Superior temporal gyrus (tissue), 1 donor: ENCODE results near the gene MUC4.
"Not testable (repeated sequence)": the region's sequence is repeated elsewhere in the genome, so short reads cannot be mapped to it uniquely, and the experiment has no call there.

ENCODE experiments used
- DNase-seq: peaks from one replicate; pipeline ENCODE4 v3.0.0-alpha.2; 2016; ENCODE audit errors: extremely low spot score

MUC4 gene

GRCh38 chr3:195744437-195744836 is 67.3 kb downstream of the MUC4 start:
- no peak for DNase-seq

GRCh38 chr3:195739561-195740111 is 72.1 kb downstream of the MUC4 start:
- DNase-seq, result no peak

GRCh38 chr3:195738274-195739044 is 73.3 kb downstream of the MUC4 start:
- DNase-seq, result no peak

- not testable (repeated sequence) for DNase-seq
Observed at GRCh38 chr3:195737782-195738181, 73.9 kb downstream of the MUC4 start.

GRCh38 chr3:195736866-195737490 is 74.8 kb downstream of the MUC4 start:
- no peak for DNase-seq

- DNase-seq, result no peak
Observed at GRCh38 chr3:195735036-195735695, 76.6 kb downstream of the MUC4 start.

- DNase-seq, result no peak
Observed at GRCh38 chr3:195732940-195733339, 78.8 kb downstream of the MUC4 start.

- DNase-seq, result no peak
Observed at GRCh38 chr3:195731356-195731905, 80.3 kb downstream of the MUC4 start.

- DNase-seq, result no peak
Observed at GRCh38 chr3:195729476-195730251, 82.1 kb downstream of the MUC4 start.

- DNase-seq, result not testable (repeated sequence)
Observed at GRCh38 chr3:195728789-195729188, 82.9 kb downstream of the MUC4 start.

- no peak for DNase-seq
Observed at GRCh38 chr3:195727606-195728195, 84.0 kb downstream of the MUC4 start.

- not testable (repeated sequence) for DNase-seq
Observed at GRCh38 chr3:195725916-195726740, 85.6 kb downstream of the MUC4 start.

- DNase-seq, result not testable (repeated sequence)
Observed at GRCh38 chr3:195724363-195724762, 87.4 kb downstream of the MUC4 start.

GRCh38 chr3:195722996-195723345 is 88.8 kb downstream of the MUC4 start:
- DNase-seq, result not testable (repeated sequence)

GRCh38 chr3:195722139-195722995 is 89.4 kb downstream of the MUC4 start:
- DNase-seq, result not testable (repeated sequence)

- not testable (repeated sequence) for DNase-seq
Observed at GRCh38 chr3:195720831-195721506, 90.8 kb downstream of the MUC4 start, which contains the start of gene MUC20. Gene MUC20, plus strand, starts transcription at chr3:195720978. Its CDS starts 30 bp downstream, at chr3:195721008.

GRCh38 chr3:195719514-195720254 is 92.0 kb downstream of the MUC4 start:
- DNase-seq, result not testable (repeated sequence)
